IMR-90 (cell line): ENCODE data around the gene SCARB1.

Experiments
- BHLHE40 ChIP-seq: fragments of 150-350 bp; IDR thresholded peaks from 2 replicates; pipeline ENCODE4 v1.6.1; 2016; ENCODE audit warnings: mild to moderate bottlenecking, low read depth, low read length
- CEBPB ChIP-seq: IDR thresholded peaks from 2 replicates; pipeline ENCODE4 v1.6.1; 2012; ENCODE audit warnings: low read depth, low read length, improper control_type of control experiment
- CHD1 ChIP-seq: IDR thresholded peaks from 2 replicates; pipeline ENCODE4 v1.6.1; 2012; ENCODE audit warnings: low read depth, low read length, improper control_type of control experiment
- CTCF ChIP-seq: conservative IDR thresholded peaks from 2 replicates; pipeline ENCODE4 v1.5.1; 2012; ENCODE audit warnings: mild to moderate bottlenecking, low read depth, low read length, improper control_type of control experiment
- FOS ChIP-seq: fragments of 150-350 bp; IDR thresholded peaks from 2 replicates; pipeline ENCODE4 v1.6.1; 2016; ENCODE audit warnings: low read depth, low read length
- MAFK ChIP-seq: IDR thresholded peaks from 2 replicates; pipeline ENCODE4 v1.6.1; 2012; ENCODE audit warnings: low read depth, low read length, improper control_type of control experiment
- MXI1 ChIP-seq: IDR thresholded peaks from 2 replicates; pipeline ENCODE4 v1.6.1; 2012; ENCODE audit warnings: low read depth, mild to moderate bottlenecking, low read length, moderate library complexity, borderline replicate concordance
- POLR2A ChIP-seq: IDR thresholded peaks from 2 replicates; pipeline ENCODE4 v1.6.1; 2012; ENCODE audit warnings: mild to moderate bottlenecking, low read depth, low read length
- RAD21 ChIP-seq: IDR thresholded peaks from 2 replicates; pipeline ENCODE4 v1.6.1; 2012; ENCODE audit warnings: low read length, improper control_type of control experiment
- RFX5 ChIP-seq: IDR thresholded peaks from 2 replicates; pipeline ENCODE4 v1.8.0; 2012; ENCODE audit warnings: low read depth, mild to moderate bottlenecking, low read length, moderate library complexity
- SMC3 ChIP-seq: fragments of 150-350 bp; IDR thresholded peaks from 2 replicates; pipeline ENCODE4 v1.6.1; 2016; ENCODE audit warnings: low read depth, mild to moderate bottlenecking, antibody characterized with exemption, low read length, moderate library complexity
- USF2 ChIP-seq: fragments of 150-350 bp; IDR thresholded peaks from 2 replicates; pipeline ENCODE4 v1.6.1; 2017; ENCODE audit warnings: mild to moderate bottlenecking, antibody characterized with exemption, low read length, low read depth

- TF ChIP-seq POLR2A, result no peak
- no peak for TF ChIP-seq CTCF
- no peak for TF ChIP-seq SMC3
- TF ChIP-seq CHD1, result no peak
- no peak for TF ChIP-seq BHLHE40
- TF ChIP-seq RFX5, result no peak
- TF ChIP-seq MAFK, result no peak
- TF ChIP-seq CEBPB, result no peak
- no peak for TF ChIP-seq RAD21
- no peak for TF ChIP-seq USF2
- no peak for TF ChIP-seq FOS
- no peak for TF ChIP-seq MXI1
These were observed 32.8 kb upstream of the SCARB1 start for GRCh38 chr12:124896461-124896860.
